Right lobe of liver (tissue), 4 donors: ENCODE data around the gene OR4M2.
"Not testable (repeated sequence)": the region's sequence is repeated elsewhere in the genome, so short reads cannot be mapped to it uniquely, and the experiment has no call there.

ENCODE experiments used
- POLR2A ChIP-seq: fragments of 450-650 bp; IDR thresholded peaks from one replicate; pipeline ENCODE4 v1.6.1; 2017; ENCODE audit warnings: antibody characterized with exemption, mild to moderate bottlenecking
- TF ChIP-seq, protein P1 (sequence below), 4 donors: fragments of 200-600 bp in 3 of 4; fragments of 450-650 bp in 1 of 4; IDR thresholded peaks; one replicate each; pipeline versions ENCODE4 v1.5.1 to v1.8.0; 2016 to 2022; ENCODE audit warnings: antibody characterized with exemption in 4 of 4, mild to moderate bottlenecking in 2 of 4
- donor health status: DM: no; HTN: no; CAD: no.
- donor health status: DM: no; HTN: no; CAD: no.
- donor health status: DM: no; HTN: yes; CAD: no.

DNA sequence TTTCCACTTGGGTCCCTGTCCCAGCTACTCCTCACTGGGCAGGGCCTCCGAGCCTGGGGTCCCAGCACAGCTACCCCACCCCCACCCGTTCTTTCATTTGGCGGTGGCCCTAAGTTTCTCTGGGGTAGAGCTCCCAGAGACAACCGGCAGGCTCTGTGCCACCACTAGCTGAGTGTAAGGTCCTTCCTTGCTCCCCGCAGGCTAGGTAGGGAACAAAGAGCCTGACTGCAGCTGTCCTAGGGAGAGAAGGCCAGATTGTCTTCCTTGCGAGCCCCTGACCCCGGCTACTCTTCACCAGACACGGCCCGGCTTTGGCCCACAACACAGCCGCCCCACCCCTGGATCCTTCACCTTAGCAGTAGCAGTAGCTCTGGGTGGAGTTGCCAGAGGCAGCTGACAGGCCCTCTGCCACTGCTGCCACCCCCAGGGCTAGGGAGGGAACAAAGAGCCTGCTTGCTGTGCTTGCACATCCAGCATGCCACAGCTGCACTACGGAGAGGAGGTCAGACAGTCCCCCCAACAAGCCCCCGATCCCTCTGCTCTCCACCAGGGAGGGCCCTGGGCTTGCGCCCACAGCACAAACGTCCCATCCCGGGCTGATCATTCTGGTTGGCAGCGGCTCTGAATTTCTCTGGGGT lies 18.4 kb downstream of the OR4M2 start:
- TF ChIP-seq, protein P1, sequence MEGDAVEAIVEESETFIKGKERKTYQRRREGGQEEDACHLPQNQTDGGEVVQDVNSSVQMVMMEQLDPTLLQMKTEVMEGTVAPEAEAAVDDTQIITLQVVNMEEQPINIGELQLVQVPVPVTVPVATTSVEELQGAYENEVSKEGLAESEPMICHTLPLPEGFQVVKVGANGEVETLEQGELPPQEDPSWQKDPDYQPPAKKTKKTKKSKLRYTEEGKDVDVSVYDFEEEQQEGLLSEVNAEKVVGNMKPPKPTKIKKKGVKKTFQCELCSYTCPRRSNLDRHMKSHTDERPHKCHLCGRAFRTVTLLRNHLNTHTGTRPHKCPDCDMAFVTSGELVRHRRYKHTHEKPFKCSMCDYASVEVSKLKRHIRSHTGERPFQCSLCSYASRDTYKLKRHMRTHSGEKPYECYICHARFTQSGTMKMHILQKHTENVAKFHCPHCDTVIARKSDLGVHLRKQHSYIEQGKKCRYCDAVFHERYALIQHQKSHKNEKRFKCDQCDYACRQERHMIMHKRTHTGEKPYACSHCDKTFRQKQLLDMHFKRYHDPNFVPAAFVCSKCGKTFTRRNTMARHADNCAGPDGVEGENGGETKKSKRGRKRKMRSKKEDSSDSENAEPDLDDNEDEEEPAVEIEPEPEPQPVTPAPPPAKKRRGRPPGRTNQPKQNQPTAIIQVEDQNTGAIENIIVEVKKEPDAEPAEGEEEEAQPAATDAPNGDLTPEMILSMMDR (IDR thresholded peaks at IDR 0.05) = not testable (repeated sequence)
- TF ChIP-seq POLR2A = not testable (repeated sequence)
